ENCODE results near the gene HSPA12B.

GRCh38 chr20:3800878-3801260 is 68.4 kb downstream of the HSPA12B start:
- TF ChIP-seq EP300 (IDR thresholded peaks at IDR 0.05) (no peak), POLR2AphosphoS5 (IDR thresholded peaks at IDR 0.05) (no peak), POLR2A (IDR thresholded peaks at IDR 0.05) (no peak)
- TF ChIP-seq, protein P1, sequence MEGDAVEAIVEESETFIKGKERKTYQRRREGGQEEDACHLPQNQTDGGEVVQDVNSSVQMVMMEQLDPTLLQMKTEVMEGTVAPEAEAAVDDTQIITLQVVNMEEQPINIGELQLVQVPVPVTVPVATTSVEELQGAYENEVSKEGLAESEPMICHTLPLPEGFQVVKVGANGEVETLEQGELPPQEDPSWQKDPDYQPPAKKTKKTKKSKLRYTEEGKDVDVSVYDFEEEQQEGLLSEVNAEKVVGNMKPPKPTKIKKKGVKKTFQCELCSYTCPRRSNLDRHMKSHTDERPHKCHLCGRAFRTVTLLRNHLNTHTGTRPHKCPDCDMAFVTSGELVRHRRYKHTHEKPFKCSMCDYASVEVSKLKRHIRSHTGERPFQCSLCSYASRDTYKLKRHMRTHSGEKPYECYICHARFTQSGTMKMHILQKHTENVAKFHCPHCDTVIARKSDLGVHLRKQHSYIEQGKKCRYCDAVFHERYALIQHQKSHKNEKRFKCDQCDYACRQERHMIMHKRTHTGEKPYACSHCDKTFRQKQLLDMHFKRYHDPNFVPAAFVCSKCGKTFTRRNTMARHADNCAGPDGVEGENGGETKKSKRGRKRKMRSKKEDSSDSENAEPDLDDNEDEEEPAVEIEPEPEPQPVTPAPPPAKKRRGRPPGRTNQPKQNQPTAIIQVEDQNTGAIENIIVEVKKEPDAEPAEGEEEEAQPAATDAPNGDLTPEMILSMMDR (IDR thresholded peaks at IDR 0.05), result no peak

Data from upper lobe of left lung (tissue), 4 donors.